Measurements from ENCODE around the gene HNF4A.

Gene HNF4A

DNA sequence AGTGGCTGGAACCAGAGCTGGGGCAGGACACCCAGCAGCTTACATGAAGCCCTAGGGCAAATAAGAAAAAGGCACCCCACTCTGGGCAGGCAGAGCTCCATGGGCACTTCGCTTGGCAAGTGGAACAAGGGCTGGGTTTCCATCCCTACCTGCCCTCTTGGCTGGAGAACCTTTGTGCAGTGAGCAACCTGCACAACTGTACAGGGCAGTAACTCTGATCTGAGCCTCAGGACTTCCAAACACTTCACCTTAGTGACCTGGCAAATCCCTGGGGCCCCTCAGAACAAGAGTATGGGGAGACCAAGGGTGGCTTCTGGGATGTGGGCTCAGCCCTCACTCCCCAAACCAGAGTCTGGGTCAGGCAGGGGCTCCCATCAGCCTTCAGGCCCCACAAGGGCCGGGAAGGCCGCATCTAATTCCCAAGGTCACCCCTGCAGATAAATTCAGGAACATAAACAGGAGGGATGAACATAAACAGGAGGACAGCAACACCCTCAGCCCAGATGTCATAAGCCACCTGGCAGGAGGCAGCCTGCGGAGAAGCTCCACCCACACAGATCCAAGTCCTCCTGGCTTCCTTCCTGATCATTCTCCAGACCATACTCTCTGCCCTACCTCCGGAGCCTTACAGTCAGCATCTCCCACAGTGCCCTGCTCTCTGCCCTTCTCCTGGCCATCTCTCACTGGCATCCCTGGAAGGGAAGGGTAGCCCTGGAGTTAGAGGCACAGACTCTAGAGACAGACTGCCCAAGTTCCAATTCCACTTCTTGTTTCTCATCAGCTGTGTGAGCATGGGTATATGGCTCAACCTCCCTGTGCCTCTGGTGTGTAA lies 37.5 kb downstream of the HNF4A start:
- no peak for DNase-seq

DNA sequence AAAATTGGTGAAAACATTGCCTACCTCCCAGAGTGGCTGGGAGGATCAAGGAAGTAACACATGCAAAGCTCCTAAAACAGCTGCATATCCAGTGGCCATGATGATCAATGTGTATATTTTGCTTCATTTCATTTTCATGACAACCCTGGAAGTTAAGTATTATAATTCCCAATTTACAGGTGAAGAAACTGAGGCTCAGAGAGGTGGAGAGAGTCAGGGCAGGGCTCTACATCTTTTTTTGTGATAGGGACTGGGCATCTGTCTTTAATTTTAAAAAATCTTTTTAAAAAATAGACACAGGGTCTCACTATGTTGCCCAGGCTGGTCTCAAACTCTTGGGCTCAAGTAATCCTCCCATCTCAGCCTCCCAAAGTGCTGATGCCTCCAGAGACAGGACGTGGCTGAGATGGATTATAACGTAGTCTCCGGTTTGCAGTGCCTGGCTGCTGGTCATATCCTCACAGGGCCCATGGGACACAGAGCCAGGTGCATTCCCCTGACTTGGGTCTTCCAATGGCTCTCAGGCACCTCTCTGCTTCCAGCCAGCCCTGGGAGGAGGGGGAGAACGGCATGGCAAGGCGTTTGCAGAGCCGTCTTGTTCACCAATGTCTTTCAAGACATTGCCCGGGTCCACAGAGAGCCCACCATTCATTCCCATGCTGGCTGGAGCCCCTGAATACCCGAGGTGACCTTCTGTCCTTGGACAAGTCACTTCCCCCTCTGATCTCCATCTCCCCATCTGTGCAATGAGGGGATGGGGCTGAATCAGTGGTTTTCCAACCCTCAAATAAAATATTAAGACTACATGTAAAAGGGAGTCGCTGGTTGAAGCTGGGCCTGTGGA lies 38.3 kb downstream of the HNF4A start:
- no peak for DNase-seq

DNA sequence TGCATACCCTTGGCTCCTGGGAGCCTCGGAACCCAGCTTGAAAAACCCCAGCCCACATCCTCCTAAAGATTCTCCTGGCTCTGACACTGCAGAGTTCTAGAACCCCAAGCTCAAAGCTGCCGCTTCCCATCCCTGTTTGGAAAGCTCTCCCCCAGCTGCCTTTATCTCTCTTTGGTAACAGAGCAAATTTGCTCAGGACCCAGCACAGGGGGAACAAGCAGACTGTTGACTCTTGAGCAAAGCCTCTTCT lies 38.9 kb downstream of the HNF4A start:
- DNase-seq: no peak

DNA sequence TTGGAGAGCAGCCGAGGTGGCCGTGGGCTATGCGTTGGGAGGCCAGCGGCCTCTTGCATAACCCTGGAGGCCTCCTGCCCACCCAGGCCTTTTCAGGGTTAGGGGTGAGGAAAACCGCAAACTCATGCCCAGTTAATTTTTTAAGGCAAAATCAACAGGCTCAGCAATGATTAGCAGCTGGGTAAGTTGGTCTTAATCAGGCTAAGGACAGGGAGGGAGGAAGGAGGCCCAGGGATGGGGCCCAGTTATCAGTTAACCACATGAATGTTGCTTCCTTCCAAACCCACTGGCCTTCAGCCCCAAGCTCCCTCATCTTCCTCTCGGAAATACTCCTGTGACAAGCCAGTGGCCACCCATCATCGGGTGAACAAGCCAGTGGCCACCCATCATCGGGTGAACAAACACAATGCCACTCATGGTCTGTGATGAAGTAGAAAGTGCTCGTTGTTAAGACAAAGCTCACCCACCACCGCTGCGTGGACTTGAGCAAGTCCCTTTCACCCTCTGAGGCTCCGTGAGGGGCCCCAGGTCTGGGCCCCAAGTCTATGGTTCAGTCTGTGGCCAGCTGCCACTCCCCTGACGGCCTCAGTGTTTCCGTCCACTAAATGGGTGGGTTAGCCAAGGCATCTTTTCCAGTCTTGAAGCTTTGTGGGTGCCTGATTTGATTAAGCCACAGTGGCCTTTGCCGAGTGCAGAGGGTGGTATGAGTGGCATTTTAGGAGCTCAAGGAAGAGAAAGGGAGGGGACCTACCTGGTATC lies 39.4 kb downstream of the HNF4A start:
- no peak for DNase-seq

DNA sequence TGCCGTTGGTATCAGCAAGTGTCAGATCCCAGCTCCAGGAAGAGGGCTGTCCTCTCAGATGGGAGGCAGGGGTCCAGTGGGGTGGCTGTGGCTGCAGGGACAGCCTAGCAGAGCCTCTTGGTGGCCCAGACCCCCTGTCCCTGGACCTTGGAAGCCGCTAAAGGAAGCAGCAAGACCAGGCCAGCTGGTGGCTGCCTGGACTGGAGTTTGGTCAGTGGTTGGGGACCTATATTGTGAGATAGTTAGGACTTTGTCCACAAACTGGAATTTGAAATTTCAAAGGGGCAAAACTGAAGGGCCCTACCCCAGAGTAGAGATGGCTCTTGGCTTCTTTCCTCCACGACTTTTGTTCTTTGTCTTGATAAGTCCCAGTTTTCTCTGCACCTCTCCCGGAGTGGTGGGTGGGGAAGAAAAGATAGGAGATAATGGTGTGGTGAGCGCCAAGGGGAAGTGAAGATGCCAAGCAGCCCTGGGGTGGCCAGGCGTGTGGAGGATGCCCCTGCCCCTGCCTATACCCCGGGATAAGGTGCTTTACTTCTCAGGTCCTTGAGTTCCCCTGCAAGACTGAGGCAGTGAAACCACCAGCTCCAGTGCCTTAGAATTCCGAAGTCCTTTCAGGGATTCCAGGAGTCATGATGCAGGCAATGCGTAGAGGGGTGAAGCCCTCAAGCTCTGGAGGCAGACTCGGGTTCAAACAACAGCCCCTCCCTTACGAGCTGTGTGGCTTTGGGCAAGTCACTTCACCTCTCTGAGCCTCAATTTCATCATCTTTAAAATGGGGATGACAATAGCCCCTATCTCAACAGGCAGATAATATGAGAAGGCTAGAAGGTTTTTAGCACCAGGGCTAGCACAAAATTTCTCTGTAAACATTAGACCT lies 40.2 kb downstream of the HNF4A start:
- DNase-seq: no peak

DNA sequence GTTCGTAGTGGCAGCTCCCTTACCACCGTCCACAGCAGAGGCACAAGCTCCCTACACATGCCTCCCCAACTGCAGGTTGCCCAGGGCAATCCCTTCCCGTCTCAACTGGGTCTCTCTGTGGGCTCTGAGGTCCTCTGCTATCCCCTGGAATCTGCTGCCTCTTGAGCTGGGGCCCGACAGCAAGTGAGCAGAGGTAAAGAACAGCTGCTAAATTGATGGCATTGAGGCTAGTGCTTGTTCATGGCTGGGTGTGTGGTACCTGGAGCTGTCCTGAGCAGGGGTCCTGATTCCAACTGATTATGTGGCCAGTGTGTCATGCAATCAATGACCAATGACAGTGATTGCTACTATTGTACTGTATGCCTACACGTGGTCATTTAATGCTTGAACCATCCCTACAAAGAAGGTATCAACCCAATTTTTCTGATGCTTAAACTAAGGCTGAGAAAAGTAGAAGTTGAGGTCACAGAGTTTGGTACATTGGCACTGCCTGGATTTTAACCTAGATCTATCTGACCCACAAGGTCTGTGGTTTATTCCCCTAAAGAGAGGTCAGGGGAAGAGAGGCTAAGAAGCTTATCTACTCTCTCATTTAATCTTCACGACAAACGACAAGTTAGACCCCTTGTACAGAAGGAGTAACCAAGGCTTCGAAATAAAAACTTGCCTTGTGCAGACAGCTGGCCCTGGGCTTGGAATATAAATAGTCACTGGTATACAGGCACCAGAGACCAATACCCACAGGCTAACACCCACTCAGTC lies 41.1 kb downstream of the HNF4A start:
- DNase-seq: no peak

DNA sequence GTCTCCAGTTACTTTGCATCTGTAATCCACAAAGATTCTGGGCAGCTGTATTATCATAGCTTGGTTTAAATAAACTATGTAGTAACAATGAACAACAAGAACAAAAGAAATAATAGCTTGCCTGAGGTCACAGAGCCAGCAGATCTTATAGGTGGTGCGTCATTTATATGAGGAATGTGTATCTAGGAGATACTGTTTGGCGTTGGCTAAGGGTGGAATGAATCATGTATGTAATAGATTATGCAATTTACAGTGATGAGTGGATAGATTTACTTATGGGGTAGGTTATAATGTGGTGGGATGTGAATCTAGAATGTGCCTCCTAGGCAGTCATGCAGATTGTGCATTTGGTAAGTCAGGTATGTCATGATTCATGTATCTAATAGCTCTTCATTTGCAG lies 42.8 kb downstream of the HNF4A start:
- no peak for DNase-seq

DNA sequence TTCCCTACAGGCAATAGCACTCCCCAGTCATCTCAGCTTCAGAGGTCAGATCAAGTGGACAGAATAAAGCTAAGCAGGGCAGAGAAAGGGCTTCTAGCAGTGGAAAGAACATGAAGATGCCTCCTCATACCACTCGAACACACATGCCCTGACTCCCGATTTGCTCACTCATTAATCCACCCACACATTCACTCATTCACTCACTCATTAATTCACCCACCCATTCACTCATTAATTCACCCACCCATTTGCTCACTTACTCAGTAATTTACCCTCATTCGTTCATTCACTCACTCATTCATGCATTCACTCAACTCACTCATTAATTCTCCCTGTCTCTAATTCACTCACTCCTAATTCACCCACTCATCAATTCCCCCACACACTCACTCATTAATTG lies 43.9 kb downstream of the HNF4A start:
- DNase-seq: no peak

DNA sequence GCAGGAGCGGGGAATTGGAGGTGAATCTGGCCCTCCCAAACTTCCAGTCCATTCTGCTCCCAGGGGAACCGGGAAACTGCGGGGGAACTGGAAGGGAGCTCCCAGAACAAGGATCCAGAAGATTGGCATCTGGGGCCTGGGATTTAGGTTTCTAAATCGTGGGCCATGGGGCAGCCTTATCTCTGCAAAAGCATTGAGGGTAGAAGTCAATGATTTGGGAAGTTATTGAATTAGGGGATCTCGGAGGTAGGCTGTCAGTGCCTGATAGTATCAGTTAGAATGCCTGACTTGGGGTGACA lies 45.1 kb downstream of the HNF4A start:
- DNase-seq: no peak

DNA sequence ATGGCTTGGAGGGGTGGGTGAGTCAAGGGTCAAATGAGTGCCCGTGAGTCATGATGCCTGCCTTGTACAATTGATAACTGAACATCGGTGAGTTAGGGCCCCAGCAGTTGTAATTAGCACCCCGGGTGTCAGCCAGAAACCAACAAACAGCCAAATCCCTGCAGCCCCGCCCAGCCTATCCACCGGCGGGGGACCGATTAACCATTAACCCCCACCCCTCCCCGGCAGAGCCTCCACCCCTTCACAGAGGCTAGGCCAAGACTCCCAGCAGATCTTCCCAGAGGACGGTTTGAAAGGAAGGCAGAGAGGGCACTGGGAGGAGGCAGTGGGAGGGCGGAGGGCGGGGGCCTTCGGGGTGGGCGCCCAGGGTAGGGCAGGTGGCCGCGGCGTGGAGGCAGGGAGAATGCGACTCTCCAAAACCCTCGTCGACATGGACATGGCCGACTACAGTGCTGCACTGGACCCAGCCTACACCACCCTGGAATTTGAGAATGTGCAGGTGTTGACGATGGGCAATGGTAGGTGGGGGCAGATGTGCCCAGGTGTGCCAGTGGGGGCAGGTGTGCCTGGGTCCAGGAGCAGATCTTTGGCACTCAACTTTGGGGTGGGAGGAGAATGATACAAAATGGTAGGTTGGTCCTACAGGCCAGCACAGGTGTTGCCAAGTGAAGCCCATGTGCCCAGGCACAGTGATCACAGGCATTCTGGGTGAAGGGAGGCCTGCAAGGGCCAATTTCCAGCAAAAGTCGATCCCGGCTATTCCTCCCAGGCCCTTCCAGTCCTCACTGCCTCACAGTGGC lies 45.7 kb downstream of the HNF4A start:
- no peak for DNase-seq

DNA sequence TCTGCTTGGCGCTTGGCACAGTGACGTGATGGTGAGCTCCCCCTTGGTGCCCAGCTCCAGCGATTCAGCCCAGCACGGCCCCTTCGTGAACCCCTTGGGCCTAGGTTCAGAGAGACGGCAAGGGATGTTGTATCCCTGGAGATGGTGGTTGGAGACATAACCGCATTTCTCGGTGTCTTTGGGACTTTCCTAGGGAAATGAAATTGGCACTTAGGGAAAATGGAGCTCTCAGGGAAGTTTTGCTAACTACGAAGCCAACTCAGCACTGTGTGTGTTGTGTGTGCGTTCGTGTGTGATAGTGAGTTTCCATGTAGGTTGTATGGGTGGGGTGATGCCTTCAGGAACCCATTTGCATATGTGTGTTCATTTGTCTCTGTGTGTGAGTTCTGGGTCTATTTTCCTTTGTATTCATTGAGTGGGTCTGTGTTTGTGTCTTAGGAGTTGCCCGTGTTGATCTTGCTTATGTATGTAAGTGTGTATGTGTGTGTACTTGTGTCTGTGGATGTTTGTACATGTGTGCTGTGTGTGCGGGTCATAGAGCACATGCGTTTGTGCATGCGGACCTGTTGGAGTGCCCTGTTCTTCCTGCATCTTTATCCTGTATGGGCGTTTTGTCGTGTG lies 46.4 kb downstream of the HNF4A start:
- DNase-seq: no peak

DNA sequence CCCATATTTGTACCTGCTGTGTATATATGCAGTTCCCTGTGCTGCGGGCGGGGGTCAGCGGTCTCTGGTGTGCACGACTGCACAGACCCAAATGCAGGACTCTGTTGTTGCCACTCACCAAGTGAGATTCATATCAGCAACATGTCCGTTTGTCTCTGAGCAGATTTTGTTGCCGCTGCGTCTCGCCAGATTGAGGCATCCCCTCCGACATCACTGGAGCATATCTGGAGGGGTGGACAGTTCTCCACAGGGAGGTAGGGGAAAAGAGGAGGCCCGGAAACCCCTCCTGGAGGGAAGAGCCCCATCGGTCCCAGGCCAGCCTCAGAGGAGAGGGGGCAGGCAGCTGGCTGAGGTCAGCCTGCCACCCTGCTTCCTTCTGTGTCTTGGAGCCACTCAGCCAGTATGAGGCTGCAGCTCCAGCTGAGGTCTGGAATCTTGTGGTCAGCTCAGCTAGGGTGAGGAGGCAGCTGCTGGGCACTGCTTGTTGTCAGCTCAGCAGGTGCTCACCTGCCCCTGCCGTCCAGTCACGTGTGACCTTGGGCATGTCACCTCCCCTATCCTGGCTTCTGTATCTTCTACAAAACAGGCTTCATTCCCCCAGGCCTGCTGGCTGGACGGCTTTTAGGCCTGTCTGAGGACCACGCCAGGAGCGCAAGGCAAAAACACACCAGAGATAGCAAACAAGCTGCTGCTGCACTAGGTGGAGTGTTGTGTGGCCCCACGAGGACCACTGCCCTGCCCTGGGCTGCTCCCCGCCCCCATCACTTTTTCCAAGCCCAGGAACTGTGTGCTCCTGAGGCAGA lies 47.1 kb downstream of the HNF4A start:
- DNase-seq: no peak

DNA sequence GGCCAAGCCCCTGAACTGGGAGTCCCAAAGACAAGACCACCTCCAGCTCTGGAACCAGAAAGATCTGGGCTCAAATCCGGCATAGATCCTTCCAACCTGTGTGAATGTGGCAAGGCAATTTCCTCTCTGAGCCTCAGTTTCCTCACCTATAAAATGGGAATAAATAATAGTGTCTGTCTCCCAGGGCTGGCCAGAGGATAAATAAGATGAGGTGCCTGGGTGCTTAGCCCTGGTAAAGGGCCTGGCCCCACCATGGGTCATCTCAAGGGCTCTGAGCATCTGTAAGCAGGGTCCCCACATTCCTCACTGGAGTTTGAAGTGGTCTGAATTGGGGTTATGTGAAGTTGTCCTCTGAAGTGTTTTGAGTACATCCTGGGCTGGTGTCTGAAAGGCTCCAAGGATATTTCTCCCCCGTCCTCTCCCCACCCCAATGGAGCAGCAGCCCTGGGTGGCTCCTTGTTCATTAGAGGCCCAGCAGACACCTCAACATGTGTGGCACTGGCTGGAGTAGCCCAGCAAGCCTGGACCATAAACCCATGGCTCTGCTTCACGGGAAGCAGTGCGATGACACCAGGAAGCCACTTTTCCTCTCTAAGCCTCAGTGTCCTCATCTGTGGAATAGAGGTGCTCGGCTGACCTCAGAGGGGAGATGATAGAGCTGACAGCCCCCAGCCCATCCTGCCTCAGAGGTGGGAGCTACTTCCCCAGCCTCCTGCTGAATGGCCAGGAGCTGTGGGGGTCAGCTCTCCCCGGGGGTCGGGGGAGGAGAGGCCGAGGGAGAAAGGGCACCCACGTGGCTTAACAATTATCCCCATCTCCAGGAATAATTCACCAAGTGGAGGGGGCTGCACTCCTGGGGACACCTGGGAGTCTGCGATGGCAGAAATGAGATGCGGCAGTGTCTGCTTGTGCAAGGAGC lies 48.0 kb downstream of the HNF4A start:
- DNase-seq: no peak

DNA sequence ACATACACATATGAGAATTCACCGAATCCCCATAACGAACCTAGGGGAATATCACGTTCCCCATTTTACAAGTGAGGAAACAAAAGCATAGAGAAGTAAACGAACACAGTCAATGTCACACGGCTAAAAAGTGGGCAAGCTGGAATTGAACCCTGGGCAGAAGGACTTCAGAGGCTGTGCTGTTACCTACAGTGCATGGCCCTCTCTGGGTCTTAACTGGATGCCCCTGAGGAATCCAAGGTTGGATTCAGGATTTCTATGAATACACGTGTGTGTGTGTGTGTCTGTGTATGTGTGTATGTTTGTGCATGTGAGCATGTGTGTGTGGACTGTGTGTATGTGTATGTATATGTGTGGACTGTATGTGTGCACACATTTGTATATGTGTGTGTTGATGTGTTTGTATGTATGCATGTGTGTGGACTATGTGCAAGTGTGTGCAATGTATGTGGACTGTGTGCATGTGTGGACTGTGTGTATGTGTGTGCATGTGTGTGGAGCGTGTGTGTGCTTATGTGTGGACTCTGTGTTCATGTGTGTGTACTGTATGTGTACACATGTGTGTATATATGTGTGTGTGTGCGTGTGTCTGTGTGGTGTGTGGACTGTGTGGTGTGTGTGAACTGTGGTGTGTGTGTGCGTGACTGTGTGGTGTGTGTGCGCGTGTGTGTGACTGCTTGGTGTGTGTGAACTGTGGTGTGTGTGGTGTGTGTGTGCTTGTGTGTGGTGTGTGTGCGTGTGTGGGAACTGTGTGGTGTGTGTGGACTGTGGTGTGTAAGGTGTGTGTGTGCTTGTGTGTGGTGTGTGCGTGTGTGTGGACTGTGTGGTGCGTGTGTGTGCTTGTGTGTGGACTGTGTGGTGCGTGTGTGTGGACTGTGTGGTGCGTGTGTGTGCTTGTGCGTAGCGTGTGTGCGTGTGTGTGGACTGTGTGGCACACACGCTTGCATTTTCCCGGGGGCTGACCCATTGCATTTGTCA lies 49.0 kb downstream of the HNF4A start:
- DNase-seq: no peak

DNA sequence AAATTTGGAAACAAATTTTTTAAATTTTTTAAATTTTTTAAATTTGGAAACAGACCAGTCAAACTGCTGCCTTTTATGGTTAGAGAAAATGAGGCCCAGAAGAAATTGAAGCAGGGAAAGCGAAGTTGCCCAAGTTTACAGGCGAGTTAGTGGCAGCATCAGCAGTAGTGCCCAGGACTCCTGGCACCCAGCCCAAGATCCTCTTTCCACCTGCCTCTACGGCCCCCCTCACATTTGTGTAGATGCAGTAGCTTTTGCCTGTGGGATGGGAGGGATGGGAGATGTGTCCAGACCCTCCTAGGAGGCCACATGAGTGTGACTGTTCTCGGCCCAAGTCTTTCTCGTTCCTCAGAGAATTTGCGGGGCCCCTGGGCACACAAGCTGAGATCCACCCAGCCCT lies 49.8 kb downstream of the HNF4A start:
- DNase-seq: no peak

DNA sequence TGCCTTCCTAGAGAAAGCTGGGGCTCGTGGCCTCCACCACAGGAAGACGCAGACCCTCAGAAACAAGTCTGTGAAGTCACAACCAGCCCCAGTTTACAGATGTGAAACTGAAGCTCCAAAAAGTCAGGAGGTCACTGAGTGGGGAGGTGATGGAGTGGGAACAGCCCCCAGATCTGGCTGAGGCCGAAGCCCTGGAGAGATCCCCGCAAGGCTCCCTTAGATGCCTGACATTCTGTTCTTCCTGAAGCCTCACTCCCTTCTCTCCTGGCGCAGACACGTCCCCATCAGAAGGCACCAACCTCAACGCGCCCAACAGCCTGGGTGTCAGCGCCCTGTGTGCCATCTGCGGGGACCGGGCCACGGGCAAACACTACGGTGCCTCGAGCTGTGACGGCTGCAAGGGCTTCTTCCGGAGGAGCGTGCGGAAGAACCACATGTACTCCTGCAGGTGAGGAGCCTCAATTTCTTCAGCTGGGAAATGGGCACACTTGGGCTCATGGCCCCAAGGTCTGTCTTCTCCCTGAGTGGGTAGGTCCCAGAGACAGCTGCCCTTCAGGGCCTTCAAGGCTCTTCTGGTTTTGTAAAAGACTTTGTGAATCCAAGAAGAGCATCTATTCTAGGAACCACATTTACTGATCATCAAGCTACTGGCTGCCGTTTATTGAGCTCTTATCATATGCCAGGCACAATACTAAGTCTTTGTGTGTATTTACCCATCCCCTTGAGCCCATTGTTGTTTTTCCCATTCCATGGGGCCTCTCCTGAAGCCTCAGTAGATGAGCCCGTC lies 50.5 kb downstream of the HNF4A start:
- no peak for DNase-seq
